Fibroblast of lung (primary cell): ENCODE data around the gene CHD2. TPM values are rescaled to one million over a fixed set of nuclear protein-coding genes. Genes with fewer than 3 reads are reported as not detected.

Source experiments
- DNase-seq, 2 donors: peaks; one replicate each; pipeline versions ENCODE4 v3.0.0 to v3.0.0-alpha.2; 2010; ENCODE audit warnings: low read depth in 2 of 2
- H2AFZ ChIP-seq: 2 replicates; pipeline ENCODE4 v1.5.1; 2012; ENCODE audit warnings: low read length, control low read depth, inconsistent platforms
- H3K27ac ChIP-seq: 2 replicates; pipeline ENCODE4 v1.5.1; 2011; ENCODE audit warnings: low read length, control low read depth; ENCODE audit not compliant: insufficient read depth
- H3K27me3 ChIP-seq: 2 replicates; pipeline ENCODE4 v1.5.1; 2011; ENCODE audit warnings: mild to moderate bottlenecking, low read length; ENCODE audit not compliant: control insufficient read depth, insufficient read depth
- H3K36me3 ChIP-seq: 2 replicates; pipeline ENCODE4 v1.5.1; 2011; ENCODE audit warnings: low read length; ENCODE audit not compliant: control insufficient read depth, insufficient read depth
- H3K4me1 ChIP-seq: 2 replicates; pipeline ENCODE4 v1.5.1; 2011; ENCODE audit warnings: low read length; ENCODE audit not compliant: control insufficient read depth, insufficient read depth; ENCODE audit errors: extremely low read depth
- H3K4me2 ChIP-seq: 2 replicates; pipeline ENCODE4 v1.5.1; 2011; ENCODE audit warnings: low read length, control low read depth; ENCODE audit not compliant: insufficient read depth; ENCODE audit errors: extremely low read depth
- H3K4me3 ChIP-seq, 4 experiments: fragments of 200-600 bp in 1 of 4; sonication (generic) in 1 of 4; replicated peaks in 1 of 4; 2 replicates each; pipeline ENCODE4 v1.5.1; 2011 to 2016; ENCODE audit warnings: low read length in 4 of 4, low read depth in 3 of 4, mild to moderate bottlenecking in 3 of 4, control low read depth in 2 of 4, inconsistent platforms in 1 of 4, mixed read lengths in 1 of 4; ENCODE audit not compliant: insufficient read depth in 1 of 4; ENCODE audit errors: control extremely low read depth in 1 of 4
- H3K79me2 ChIP-seq: 2 replicates; pipeline ENCODE4 v1.5.1; 2012; ENCODE audit warnings: mild to moderate bottlenecking, low read length, inconsistent platforms; ENCODE audit not compliant: control insufficient read depth, insufficient read depth
- H3K9ac ChIP-seq: 2 replicates; pipeline ENCODE4 v1.5.1; 2011; ENCODE audit warnings: mild to moderate bottlenecking, low read length, control low read depth; ENCODE audit not compliant: insufficient read depth
- H3K9me3 ChIP-seq: 2 replicates; pipeline ENCODE4 v1.5.1; 2012; ENCODE audit warnings: low read depth, low read length; ENCODE audit not compliant: control insufficient read depth, insufficient read depth
- H4K20me1 ChIP-seq: 2 replicates; pipeline ENCODE4 v1.5.1; 2011; ENCODE audit warnings: low read length; ENCODE audit not compliant: control insufficient read depth, insufficient read depth; ENCODE audit errors: extremely low read depth
- CTCF ChIP-seq, 2 donors: IDR thresholded peaks in 1 of 2; conservative IDR thresholded peaks in 1 of 2; 1 replicate in 1 of 2; 2 replicates in 1 of 2; pipeline ENCODE4 v1.5.1; 2011 to 2012; ENCODE audit warnings: low read length in 2 of 2, control low read depth in 1 of 2, inconsistent platforms in 1 of 2, low read depth in 1 of 2, mild to moderate bottlenecking in 1 of 2
- EZH2 ChIP-seq: IDR thresholded peaks from 2 replicates; pipeline ENCODE4 v1.5.1; 2012; ENCODE audit warnings: low read length, control low read depth, mild to moderate bottlenecking; ENCODE audit errors: missing control alignments
- polyA plus RNA-seq, 2 donors: library from polyadenylated mRNA; depleted of rRNA in 1 of 2; stranded (reverse) in 1 of 2; unstranded in 1 of 2; fragments of >200 nt; gene quantifications; 2 replicates each; pipeline ENCODE4 v1.2.1, GENCODE V29; 2011 to 2012; ENCODE audit warnings: missing spikeins in 1 of 2
- total RNA-seq: library from RNA; depleted of rRNA; stranded (reverse); fragments of >200 nt; gene quantifications from 2 replicates; pipeline ENCODE4 v1.2.1, GENCODE V29; 2014

The CHD2 gene
- total and polyA plus RNA-seq, 2 donors (not counting 1 experiment from before 2014, with no cell fraction given): 36.5 to 92.5 TPM

DNA sequence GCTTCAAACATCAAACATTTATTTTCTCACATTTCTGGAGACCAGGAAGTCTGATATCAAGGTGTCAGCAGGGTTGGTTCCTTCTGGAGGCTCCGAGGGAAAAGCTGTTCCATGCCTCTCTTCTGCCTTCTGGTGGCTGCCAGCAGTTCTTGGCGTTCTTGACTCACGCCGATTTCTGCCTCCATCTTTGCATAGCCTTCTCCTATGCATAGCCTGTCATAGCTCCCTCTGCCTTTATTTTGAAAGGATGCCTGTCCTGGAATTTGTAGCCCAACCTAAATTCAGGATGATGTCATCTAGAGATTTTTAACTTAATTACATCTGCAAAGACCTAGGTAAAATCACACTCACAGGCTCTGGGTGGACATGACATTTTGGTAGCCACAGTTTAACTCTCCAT lies 118.5 kb downstream of the CHD2 start:
- no peaks in the 10 kb centered on the region for H3K9me3 ChIP-seq
- H4K20me1 ChIP-seq: no peaks in the 10 kb centered on the region
- H3K27ac ChIP-seq: no peak overlapping the region
- H3K79me2 ChIP-seq: peaks cover 6% of the 10 kb centered on the region
- no peaks in the 10 kb centered on the region for H3K4me1 ChIP-seq
- TF ChIP-seq CTCF (conservative IDR thresholded peaks at IDR 0.05 in 1 of 2, IDR thresholded peaks at IDR 0.05 in 1 of 2; ENCODE audit: low read depth in 1 of 2, low read length in 2 of 2) (peak in 1 of 2 donors; percentile 33), EZH2 (no peak)
- DNase-seq: peak in 1 of 2 donors; percentile 17
- no peak overlapping the region for H3K4me3 ChIP-seq
- no peak overlapping the region for H2AFZ ChIP-seq
- no peak overlapping the region for H3K9ac ChIP-seq
- no peak overlapping the region for H3K4me2 ChIP-seq
- no peaks in the 10 kb centered on the region for H3K27me3 ChIP-seq
- H3K36me3 ChIP-seq: peaks cover 30% of the 10 kb centered on the region

DNA sequence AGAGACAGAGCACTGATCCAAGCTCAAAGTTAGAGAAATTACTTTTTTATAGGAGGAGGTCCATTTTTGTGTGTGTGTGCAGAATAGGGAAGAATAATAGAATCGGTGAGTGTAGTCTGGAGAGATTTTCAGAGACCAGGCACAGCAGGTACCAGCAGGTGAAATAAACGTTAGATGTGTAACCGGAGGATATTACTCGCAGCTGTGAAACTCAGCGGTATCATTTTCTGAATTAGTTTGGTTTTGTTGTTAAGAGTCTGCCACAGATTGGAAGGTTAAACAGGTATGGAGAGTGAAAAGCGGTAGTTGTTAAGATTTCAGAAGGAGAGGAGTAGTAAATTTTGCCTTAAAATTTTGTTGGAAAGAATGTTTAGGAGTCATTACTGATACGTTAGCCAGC lies 119.0 kb downstream of the CHD2 start:
- TF ChIP-seq EZH2 (no peak), CTCF (conservative IDR thresholded peaks at IDR 0.05 in 1 of 2, IDR thresholded peaks at IDR 0.05 in 1 of 2; ENCODE audit: low read depth in 1 of 2, low read length in 2 of 2) (no peak)
- Histone ChIP-seq H4K20me1 (no peaks in the 10 kb centered on the region), H3K9me3 (no peaks in the 10 kb centered on the region), H3K79me2 (peaks cover 6% of the 10 kb centered on the region), H3K9ac (no peak overlapping the region), H3K36me3 (peaks cover 30% of the 10 kb centered on the region), H2AFZ (no peak overlapping the region), H3K4me1 (no peaks in the 10 kb centered on the region), H3K27me3 (no peaks in the 10 kb centered on the region), H3K27ac (no peak overlapping the region), H3K4me3 (no peak overlapping the region), H3K4me2 (no peak overlapping the region)
- DNase-seq: no peak

DNA sequence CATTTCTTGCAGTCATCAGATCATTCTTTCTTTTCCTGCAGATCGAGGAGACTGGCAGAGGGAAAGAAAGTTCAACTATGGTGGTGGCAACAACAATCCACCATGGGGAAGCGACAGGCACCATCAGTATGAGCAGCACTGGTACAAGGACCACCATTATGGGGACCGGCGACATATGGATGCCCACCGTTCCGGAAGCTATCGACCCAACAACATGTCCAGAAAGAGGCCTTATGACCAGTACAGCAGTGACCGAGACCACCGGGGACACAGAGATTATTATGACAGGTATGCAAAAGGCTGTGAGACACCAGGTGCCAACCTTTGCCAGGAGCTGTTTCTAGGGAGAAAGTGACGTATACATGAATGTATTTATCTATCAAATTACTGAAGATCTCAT lies 119.8 kb downstream of the CHD2 start:
- Histone ChIP-seq H3K79me2 (peaks cover 6% of the 10 kb centered on the region), H3K27ac (no peak overlapping the region)

More for the DNA sequence above, 119.8 kb downstream of the CHD2 start:
- H3K36me3 ChIP-seq: peaks cover 34% of the 10 kb centered on the region
- no peak overlapping the region for H3K4me2 ChIP-seq
- no peaks in the 10 kb centered on the region for H3K4me1 ChIP-seq
- no peaks in the 10 kb centered on the region for H4K20me1 ChIP-seq
- H2AFZ ChIP-seq: no peak overlapping the region
- TF ChIP-seq CTCF (conservative IDR thresholded peaks at IDR 0.05 in 1 of 2, IDR thresholded peaks at IDR 0.05 in 1 of 2; ENCODE audit: low read depth in 1 of 2, low read length in 2 of 2): no peak
- no peak for TF ChIP-seq EZH2
- H3K4me3 ChIP-seq: no peak overlapping the region
- H3K9ac ChIP-seq: no peak overlapping the region
- no peaks in the 10 kb centered on the region for H3K27me3 ChIP-seq
- DNase-seq: no peak
- no peaks in the 10 kb centered on the region for H3K9me3 ChIP-seq
